ENCODE results near the gene CILP. TPM values are rescaled to one million over a fixed set of nuclear protein-coding genes. Genes with fewer than 3 reads are reported as not detected.

The CILP gene
- total RNA-seq, 1 experiment from 2014 or later: not detected

DNA sequence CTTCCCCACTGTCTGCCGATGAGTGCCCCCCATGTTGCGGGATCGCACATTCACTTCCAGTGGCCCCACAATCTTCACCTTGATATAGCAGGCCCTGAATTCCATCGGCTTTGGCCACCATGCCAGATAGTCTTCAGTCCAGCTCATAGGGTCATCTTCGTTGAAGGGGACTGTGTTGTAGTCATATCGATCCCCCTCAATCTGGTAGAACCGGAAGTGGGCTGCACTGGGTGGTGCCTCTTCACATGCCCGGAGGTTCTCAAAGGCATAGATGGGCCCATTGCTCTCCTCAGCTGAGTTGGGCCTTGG lies 14.0 kb downstream of the CILP start:
- no peaks in the 10 kb centered on the region for H3K9me3 ChIP-seq (ENCODE audit: control insufficient read depth in 1 of 2, insufficient read depth in 1 of 2, low read depth in 1 of 2, low read length in 2 of 2)
- ChIA-PET RAD21 (ENCODE audit: low non-redundant PET in 1 of 2, low total read pairs in 2 of 2, uncharacterized antibody in 2 of 2, unreplicated experiment in 2 of 2) (no interaction called here), CTCF (no interaction called here), POLR2A (no interaction called here)
- ATAC-seq: no peak
- no peaks in the 10 kb centered on the region for H3K36me3 ChIP-seq (ENCODE audit: control insufficient read depth in 1 of 2, insufficient read depth in 2 of 2, low read length in 2 of 2)
- H3K4me1 ChIP-seq (ENCODE audit: control insufficient read depth in 1 of 2, insufficient read depth in 2 of 2, low read length in 2 of 2): no peaks in the 10 kb centered on the region
- no peak overlapping the region for H2AFZ ChIP-seq (ENCODE audit: low read depth, low read length, poor library complexity, severe bottlenecking)
- H3K27me3 ChIP-seq (ENCODE audit: insufficient read depth, low read length): no peaks in the 10 kb centered on the region
- DNase-seq (ENCODE audit: low read depth, low spot score): no peak
- H3K4me2 ChIP-seq (ENCODE audit: low read length): no peak overlapping the region
- intact Hi-C loops (cut with micrococcal nuclease): no loop called here
- no TSS peak for BruUV-seq (replicated peaks)
- no peaks in the 10 kb centered on the region for H4K20me1 ChIP-seq (ENCODE audit: insufficient read depth)
- no peaks in the 10 kb centered on the region for H3K79me2 ChIP-seq (ENCODE audit: insufficient read depth, low read length)
- TF ChIP-seq SRF (IDR thresholded peaks at IDR 0.05; ENCODE audit: low read depth): no peak
- no peak for TF ChIP-seq TCF7L2 (IDR thresholded peaks at IDR 0.05; ENCODE audit: borderline replicate concordance, extremely low read depth, insufficient read depth, insufficient read length)
- TF ChIP-seq POLR2A (IDR thresholded peaks at IDR 0.05; ENCODE audit: borderline replicate concordance, extremely low read depth, insufficient read depth, insufficient read length): no peak
- TF ChIP-seq FOSL1 (IDR thresholded peaks at IDR 0.05; ENCODE audit: low read depth): no peak
- TF ChIP-seq RAD21 (IDR thresholded peaks at IDR 0.05; ENCODE audit: low read depth): no peak
- TF ChIP-seq SIN3A (IDR thresholded peaks at IDR 0.05; ENCODE audit: low read depth): no peak
- TF ChIP-seq CEBPB (IDR thresholded peaks at IDR 0.05; ENCODE audit: low read depth): no peak
- TF ChIP-seq EZH2 (IDR thresholded peaks at IDR 0.05): no peak
- no peak overlapping the region for H3K27ac ChIP-seq (ENCODE audit: low read depth, low read length)
- H3K9me2 ChIP-seq (ENCODE audit: insufficient read depth): no peaks in the 10 kb centered on the region
- no peak overlapping the region for H3K4me3 ChIP-seq (replicated peaks in 1 of 2; ENCODE audit: low read depth in 1 of 2, low read length in 2 of 2)
- no peak overlapping the region for H3K9ac ChIP-seq (ENCODE audit: low read length)

DNA sequence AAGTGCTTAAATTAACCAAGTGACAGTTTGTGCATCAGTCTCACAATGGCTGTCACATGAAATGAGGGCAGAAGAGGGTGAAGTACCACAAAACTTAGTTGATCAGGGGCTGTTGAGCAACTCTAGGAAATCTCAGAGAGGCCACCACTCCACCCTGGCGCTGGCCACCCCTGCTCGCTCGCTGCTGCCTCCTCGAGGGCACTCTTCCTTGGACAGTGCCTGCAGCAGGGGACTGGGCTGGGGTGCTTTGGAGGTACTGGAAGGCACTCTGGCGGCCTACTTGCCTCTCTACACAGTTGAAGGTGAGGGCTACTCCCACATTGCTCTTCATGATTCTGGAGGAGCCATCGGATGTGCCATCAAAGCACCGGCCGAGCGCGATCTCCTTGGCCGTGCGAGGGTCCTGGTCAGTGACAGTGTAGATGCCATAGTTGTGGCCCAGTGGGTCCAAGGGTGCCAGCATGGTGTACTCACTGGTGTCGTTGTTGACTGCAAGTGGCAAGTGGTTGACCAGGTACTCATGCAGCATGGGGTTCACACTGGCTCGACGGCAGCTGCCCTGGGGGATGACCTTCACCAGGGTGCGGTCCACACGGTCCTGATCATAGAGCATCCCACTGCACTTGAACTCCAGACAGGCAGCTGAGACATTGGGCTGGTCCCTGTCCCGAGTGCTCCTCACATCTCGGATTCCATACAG lies 14.5 kb downstream of the CILP start:
- RAD21 ChIA-PET (ENCODE audit: low non-redundant PET in 1 of 2, low total read pairs in 2 of 2, uncharacterized antibody in 2 of 2, unreplicated experiment in 2 of 2): no interaction called here
- H3K9me2 ChIP-seq (ENCODE audit: insufficient read depth): no peaks in the 10 kb centered on the region
- no peak overlapping the region for H3K27ac ChIP-seq (ENCODE audit: low read depth, low read length)
- intact Hi-C loops (cut with micrococcal nuclease): no loop called here
- DNase-seq (ENCODE audit: low read depth, low spot score) (no peak), ATAC-seq (0 out of 2 replicates have a peak, but pooled peaks have one; percentile 37)
- TF ChIP-seq, protein P1, sequence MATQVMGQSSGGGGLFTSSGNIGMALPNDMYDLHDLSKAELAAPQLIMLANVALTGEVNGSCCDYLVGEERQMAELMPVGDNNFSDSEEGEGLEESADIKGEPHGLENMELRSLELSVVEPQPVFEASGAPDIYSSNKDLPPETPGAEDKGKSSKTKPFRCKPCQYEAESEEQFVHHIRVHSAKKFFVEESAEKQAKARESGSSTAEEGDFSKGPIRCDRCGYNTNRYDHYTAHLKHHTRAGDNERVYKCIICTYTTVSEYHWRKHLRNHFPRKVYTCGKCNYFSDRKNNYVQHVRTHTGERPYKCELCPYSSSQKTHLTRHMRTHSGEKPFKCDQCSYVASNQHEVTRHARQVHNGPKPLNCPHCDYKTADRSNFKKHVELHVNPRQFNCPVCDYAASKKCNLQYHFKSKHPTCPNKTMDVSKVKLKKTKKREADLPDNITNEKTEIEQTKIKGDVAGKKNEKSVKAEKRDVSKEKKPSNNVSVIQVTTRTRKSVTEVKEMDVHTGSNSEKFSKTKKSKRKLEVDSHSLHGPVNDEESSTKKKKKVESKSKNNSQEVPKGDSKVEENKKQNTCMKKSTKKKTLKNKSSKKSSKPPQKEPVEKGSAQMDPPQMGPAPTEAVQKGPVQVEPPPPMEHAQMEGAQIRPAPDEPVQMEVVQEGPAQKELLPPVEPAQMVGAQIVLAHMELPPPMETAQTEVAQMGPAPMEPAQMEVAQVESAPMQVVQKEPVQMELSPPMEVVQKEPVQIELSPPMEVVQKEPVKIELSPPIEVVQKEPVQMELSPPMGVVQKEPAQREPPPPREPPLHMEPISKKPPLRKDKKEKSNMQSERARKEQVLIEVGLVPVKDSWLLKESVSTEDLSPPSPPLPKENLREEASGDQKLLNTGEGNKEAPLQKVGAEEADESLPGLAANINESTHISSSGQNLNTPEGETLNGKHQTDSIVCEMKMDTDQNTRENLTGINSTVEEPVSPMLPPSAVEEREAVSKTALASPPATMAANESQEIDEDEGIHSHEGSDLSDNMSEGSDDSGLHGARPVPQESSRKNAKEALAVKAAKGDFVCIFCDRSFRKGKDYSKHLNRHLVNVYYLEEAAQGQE (IDR thresholded peaks at IDR 0.05; ENCODE audit: low read depth): no peak
- TF ChIP-seq SIN3A (IDR thresholded peaks at IDR 0.05; ENCODE audit: low read depth): no peak
- no peak for TF ChIP-seq RAD21 (IDR thresholded peaks at IDR 0.05; ENCODE audit: low read depth)
- TF ChIP-seq, protein P2, sequence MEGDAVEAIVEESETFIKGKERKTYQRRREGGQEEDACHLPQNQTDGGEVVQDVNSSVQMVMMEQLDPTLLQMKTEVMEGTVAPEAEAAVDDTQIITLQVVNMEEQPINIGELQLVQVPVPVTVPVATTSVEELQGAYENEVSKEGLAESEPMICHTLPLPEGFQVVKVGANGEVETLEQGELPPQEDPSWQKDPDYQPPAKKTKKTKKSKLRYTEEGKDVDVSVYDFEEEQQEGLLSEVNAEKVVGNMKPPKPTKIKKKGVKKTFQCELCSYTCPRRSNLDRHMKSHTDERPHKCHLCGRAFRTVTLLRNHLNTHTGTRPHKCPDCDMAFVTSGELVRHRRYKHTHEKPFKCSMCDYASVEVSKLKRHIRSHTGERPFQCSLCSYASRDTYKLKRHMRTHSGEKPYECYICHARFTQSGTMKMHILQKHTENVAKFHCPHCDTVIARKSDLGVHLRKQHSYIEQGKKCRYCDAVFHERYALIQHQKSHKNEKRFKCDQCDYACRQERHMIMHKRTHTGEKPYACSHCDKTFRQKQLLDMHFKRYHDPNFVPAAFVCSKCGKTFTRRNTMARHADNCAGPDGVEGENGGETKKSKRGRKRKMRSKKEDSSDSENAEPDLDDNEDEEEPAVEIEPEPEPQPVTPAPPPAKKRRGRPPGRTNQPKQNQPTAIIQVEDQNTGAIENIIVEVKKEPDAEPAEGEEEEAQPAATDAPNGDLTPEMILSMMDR (IDR thresholded peaks at IDR 0.05 in 2 of 3, conservative IDR thresholded peaks at IDR 0.05 in 1 of 3; ENCODE audit: borderline replicate concordance in 1 of 3, insufficient read depth in 1 of 3, low read depth in 2 of 3, low read length in 2 of 3): 0 out of 6 replicates have a peak, but pooled peaks of 1 of the 3 experiments have one; percentile 9
- no peak for TF ChIP-seq CBX3 (IDR thresholded peaks at IDR 0.05; ENCODE audit: low read depth)
- TF ChIP-seq, protein P3, sequence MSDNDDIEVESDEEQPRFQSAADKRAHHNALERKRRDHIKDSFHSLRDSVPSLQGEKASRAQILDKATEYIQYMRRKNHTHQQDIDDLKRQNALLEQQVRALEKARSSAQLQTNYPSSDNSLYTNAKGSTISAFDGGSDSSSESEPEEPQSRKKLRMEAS (IDR thresholded peaks at IDR 0.05): no peak
- POLR2A ChIA-PET: no interaction called here
- BruUV-seq (replicated peaks): no TSS peak
- H3K4me1 ChIP-seq (ENCODE audit: control insufficient read depth in 1 of 2, insufficient read depth in 2 of 2, low read length in 2 of 2): no peaks in the 10 kb centered on the region
- H3K9me3 ChIP-seq (ENCODE audit: control insufficient read depth in 1 of 2, insufficient read depth in 1 of 2, low read depth in 1 of 2, low read length in 2 of 2): no peaks in the 10 kb centered on the region
- no peak overlapping the region for H3K4me2 ChIP-seq (ENCODE audit: low read length)
- H3K79me2 ChIP-seq (ENCODE audit: insufficient read depth, low read length): no peaks in the 10 kb centered on the region
- H3K4me3 ChIP-seq (replicated peaks in 1 of 2; ENCODE audit: low read depth in 1 of 2, low read length in 2 of 2): no peak overlapping the region
- H4K20me1 ChIP-seq (ENCODE audit: insufficient read depth): no peaks in the 10 kb centered on the region
- CTCF ChIA-PET: no interaction called here
- no peaks in the 10 kb centered on the region for H3K27me3 ChIP-seq (ENCODE audit: insufficient read depth, low read length)
- H3K9ac ChIP-seq (ENCODE audit: low read length): no peak overlapping the region
- H3K36me3 ChIP-seq (ENCODE audit: control insufficient read depth in 1 of 2, insufficient read depth in 2 of 2, low read length in 2 of 2): no peaks in the 10 kb centered on the region
- no peak overlapping the region for H2AFZ ChIP-seq (ENCODE audit: low read depth, low read length, poor library complexity, severe bottlenecking)
